ENCODE data around the gene PDCD4. TPM values are rescaled to one million over a fixed set of nuclear protein-coding genes. Genes with fewer than 3 reads are reported as not detected.

Gene PDCD4
- total and polyA plus RNA-seq, 2 of the 8 experiments (the other 6 are each of a cell fraction or from before 2014, with no cell fraction given), result 3.3 to 26.8 TPM

DNA sequence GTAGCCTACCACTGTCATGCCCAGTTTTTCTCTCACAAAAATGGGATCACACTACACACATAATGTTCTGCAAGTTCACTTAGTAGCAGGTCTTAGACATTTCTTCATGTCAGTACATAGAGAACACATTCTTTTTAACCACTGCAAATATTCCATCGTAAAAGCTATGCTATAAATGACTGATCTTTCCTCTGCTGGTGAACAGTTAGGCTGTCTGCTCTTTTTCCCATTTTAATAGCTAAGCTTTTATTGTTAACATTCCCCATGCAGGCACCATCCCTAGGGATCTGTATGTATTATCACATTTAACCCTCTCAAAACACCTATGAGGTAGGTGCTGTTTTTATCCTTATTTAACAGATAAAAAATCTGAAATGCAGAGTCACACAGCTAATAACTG lies 46.2 kb upstream of the PDCD4 start (continued):
- TF ChIP-seq CTBP2 (IDR thresholded peaks at IDR 0.05; ENCODE audit: borderline replicate concordance, insufficient read depth, insufficient read length, low read length), result no peak
- no peak for TF ChIP-seq BACH1 (IDR thresholded peaks at IDR 0.05; ENCODE audit: low read length)
- TF ChIP-seq GTF2F1 (IDR thresholded peaks at IDR 0.05; ENCODE audit: borderline replicate concordance, low read depth, low read length), result no peak
- TF ChIP-seq SAP30 (IDR thresholded peaks at IDR 0.05; ENCODE audit: insufficient read depth, insufficient replicate concordance, low read length), result no peak
- no peak for TF ChIP-seq TAF7 (optimal IDR thresholded peaks at IDR 0.05; ENCODE audit: borderline replicate concordance, low read depth, low read length)
- no peak for TF ChIP-seq SP2 (IDR thresholded peaks at IDR 0.05; ENCODE audit: low read length)
